Measurements from ENCODE around the gene ZNF804A.

- no peak for TF ChIP-seq CTCF (IDR thresholded peaks at IDR 0.05)
- TF ChIP-seq POLR2A (IDR thresholded peaks at IDR 0.05), result no peak
Measured at GRCh38 chr2:184654945-184655344, 56.6 kb downstream of the ZNF804A start.

Measured in esophagus squamous epithelium (tissue), 4 donors.